Caco-2 (cell line): ENCODE measurements around the gene UBQLN4. TPM values are rescaled to one million over a fixed set of nuclear protein-coding genes. Genes with fewer than 3 reads are reported as not detected.

Source experiments
- Bru-seq: library from RNA; stranded (reverse); fragments of 400-500 nt; gene quantifications from one replicate; lab custom pipeline; 2021; lab: Mats Ljungman, UMichigan
- BruChase-seq, 2 experiments: library from RNA; stranded (reverse); fragments of 400-500 nt; gene quantifications; one replicate each; lab custom pipeline; 2021; lab: Mats Ljungman, UMichigan
- BruUV-seq: library from RNA; stranded (reverse); fragments of 400-500 nt; replicated peaks from 2 replicates; lab custom pipeline; 2021; lab: Mats Ljungman, UMichigan
- CTCF ChIA-PET: fragments of 300-600 bp; sonication (Branson Sonifier 250); formaldehyde crosslinking; loops from one replicate; lab custom pipeline; 2022; ENCODE audit warnings: antibody characterized with exemption; lab: Charles Lee
- POLR2A ChIA-PET: fragments of 300-600 bp; sonication (Branson Sonifier 250); formaldehyde crosslinking; loops from one replicate; lab custom pipeline; 2022; ENCODE audit warnings: antibody characterized with exemption; lab: Charles Lee
- DNase-seq, 2 experiments: peaks; one replicate each; pipeline versions ENCODE4 v3.0.0 to v3.0.0-alpha.2; 2020 to 2022
- H3K27me3 ChIP-seq: replicated peaks from 2 replicates; pipeline ENCODE4 v1.6.0; 2011; ENCODE audit warnings: low read length; ENCODE audit not compliant: control insufficient read depth, insufficient read depth
- H3K36me3 ChIP-seq: 2 replicates; pipeline ENCODE4 v1.5.1; 2011; ENCODE audit warnings: low read length; ENCODE audit not compliant: control insufficient read depth, insufficient read depth
- H3K4me1 ChIP-seq: fragments of 250-450 bp; sonication (Bioruptor Pico); 2 replicates; pipeline ENCODE4 v1.5.1; 2020; ENCODE audit warnings: mild to moderate bottlenecking
- H3K4me3 ChIP-seq: 2 replicates; pipeline ENCODE4 v1.5.1; 2011; ENCODE audit warnings: low read depth, mild to moderate bottlenecking, control low read depth, low read length
- H3K9me3 ChIP-seq: fragments of 250-450 bp; sonication (Bioruptor Pico); 2 replicates; pipeline ENCODE4 v1.5.1; 2020; ENCODE audit warnings: mild to moderate bottlenecking, moderate library complexity
- H3K27ac Mint-ChIP-seq: one replicate; pipeline ENCODE4 v1.8.0; 2022; ENCODE audit warnings: mixed read lengths; ENCODE audit not compliant: unreplicated experiment
- H3K27me3 Mint-ChIP-seq: one replicate; pipeline ENCODE4 v1.8.0; 2022; ENCODE audit warnings: mixed read lengths; ENCODE audit not compliant: insufficient read depth, unreplicated experiment
- H3K36me3 Mint-ChIP-seq: one replicate; pipeline ENCODE4 v1.8.0; 2022; ENCODE audit warnings: mild to moderate bottlenecking, mixed read lengths; ENCODE audit not compliant: insufficient read depth, unreplicated experiment
- H3K4me1 Mint-ChIP-seq: one replicate; pipeline ENCODE4 v1.8.0; 2022; ENCODE audit warnings: low read depth, mixed read lengths; ENCODE audit not compliant: unreplicated experiment
- H3K4me3 Mint-ChIP-seq: one replicate; pipeline ENCODE4 v1.8.0; 2022; ENCODE audit warnings: mild to moderate bottlenecking, moderate library complexity, mixed read lengths; ENCODE audit not compliant: unreplicated experiment
- H3K9me3 Mint-ChIP-seq: one replicate; pipeline ENCODE4 v1.8.0; 2022; ENCODE audit warnings: mixed read lengths; ENCODE audit not compliant: unreplicated experiment
- CTCF ChIP-seq, 2 experiments: fragments of 200-600 bp in 1 of 2; IDR thresholded peaks; 1 replicate in 1 of 2; 2 replicates in 1 of 2; pipeline versions ENCODE4 v1.5.1 to v1.8.0; 2011 to 2022; ENCODE audit warnings: antibody characterized with exemption in 1 of 2, control low read depth in 1 of 2, inconsistent platforms in 1 of 2, low read depth in 1 of 2, low read length in 1 of 2, mild to moderate bottlenecking in 1 of 2, moderate library complexity in 1 of 2; ENCODE audit not compliant: insufficient read depth in 1 of 2, severe bottlenecking in 1 of 2, unreplicated experiment in 1 of 2
- intact Hi-C: fragments of 100-400 bp; cut with micrococcal nuclease; formaldehyde crosslinking; loops from one replicate; pipeline ENCODE4 v1.10.0; 2022; ENCODE audit not compliant: unreplicated experiment
- long read RNA-seq: library from polyadenylated mRNA; stranded (forward); transcript quantifications from one replicate; pipeline ENCODE4 v2.0.0, GENCODE V29; 2022
- total RNA-seq: library from RNA; stranded (reverse); gene quantifications from 2 replicates; pipeline ENCODE4 v1.2.3, GENCODE V29; 2022

The UBQLN4 gene
- total RNA-seq (60.9 and 65.5 TPM in 2 replicates), Bru-seq, nascent RNA (percentile 68 among the genes with signal in this experiment), BruChase-seq, experiment 1, labeled RNA remaining after a 2-hour chase (percentile 79 among the genes with signal in this experiment), BruChase-seq, experiment 2, labeled RNA remaining after a 6-hour chase (percentile 92 among the genes with signal in this experiment)
- long read RNA-seq, transcript UBQLN4-201 (11 exons, 3,576 nt): major isoform, 79 of 114 reads
- long read RNA-seq, partial matches to known transcripts: 21 of 114 reads
- long read RNA-seq, other reads (novel, unspliced or antisense): 14 of 114 reads

- ChIA-PET POLR2A (interaction anchor here (0.6 to 1.0 kb wide), 2 partner anchors 13 to 159 kb away, joined by 3 to 4 read pairs; partner anchors contain the start of gene PMF1), CTCF (interaction anchor here (0.6 to 1.4 kb wide), 5 partner anchors 11 to 431 kb away, joined by 3 to 4 read pairs (median 3); no protein-coding TSS in a partner anchor)
- H3K36me3 Mint-ChIP-seq: peaks cover 44% of the 10 kb centered on the region
- peak; percentile 51 to 74 for TF ChIP-seq CTCF (IDR thresholded peaks at IDR 0.05; ENCODE audit: insufficient read depth in 1 of 2, low read depth in 1 of 2, low read length in 1 of 2, severe bottlenecking in 1 of 2, unreplicated experiment in 1 of 2)
- no peaks in the 10 kb centered on the region for H3K9me3 Mint-ChIP-seq
- H3K27me3 ChIP-seq: no peaks in the 10 kb centered on the region
- peak within 1 kb of the TSS; percentile 96 for H3K4me3 ChIP-seq
- H3K36me3 ChIP-seq: no peaks in the 10 kb centered on the region; the same call in 1 of the 2 replicates
- no peaks in the 10 kb centered on the region for H3K9me3 ChIP-seq
- peak; percentile 89 to 92 for DNase-seq
- H3K4me1 ChIP-seq: peaks cover 14% of the 10 kb centered on the region
- H3K27me3 Mint-ChIP-seq: no peaks in the 10 kb centered on the region
- no peaks in the 10 kb centered on the region for H3K4me1 Mint-ChIP-seq
- H3K27ac Mint-ChIP-seq: peak within 1 kb of the TSS; percentile 91
- BruUV-seq: TSS peak; percentile 39
- intact Hi-C loops: loop anchor here (1.0 to 2.0 kb wide), 4 partner anchors 33 to 119 kb away; partner anchors contain the start of gene KHDC4
- H3K4me3 Mint-ChIP-seq: peak within 1 kb of the TSS; percentile 98
These were observed at the start of gene UBQLN4 for GRCh38 chr1:156053768-156054499. Gene UBQLN4, minus strand, starts transcription at chr1:156053798. Its CDS starts 97 bp downstream, at chr1:156053701.

GRCh38 chr1:156102633-156103511 is 49.3 kb upstream of the UBQLN4 start:
- H3K36me3 ChIP-seq: no peaks in the 10 kb centered on the region
- no peaks in the 10 kb centered on the region for H3K27me3 ChIP-seq
- ChIA-PET CTCF (no interaction called here), POLR2A (no interaction called here)
- H3K4me3 ChIP-seq: no peak overlapping the region
- Mint-ChIP-seq H3K27me3 (no peaks in the 10 kb centered on the region), H3K4me3 (no peak overlapping the region), H3K4me1 (peaks cover 57% of the 10 kb centered on the region), H3K9me3 (no peaks in the 10 kb centered on the region), H3K36me3 (peaks cover 26% of the 10 kb centered on the region), H3K27ac (peak overlapping the region; percentile 86)
- intact Hi-C loops: no loop called here
- no peaks in the 10 kb centered on the region for H3K9me3 ChIP-seq
- BruUV-seq: no TSS peak
- no peak for TF ChIP-seq CTCF (IDR thresholded peaks at IDR 0.05; ENCODE audit: insufficient read depth in 1 of 2, low read depth in 1 of 2, low read length in 1 of 2, severe bottlenecking in 1 of 2, unreplicated experiment in 1 of 2)
- peaks cover 42% of the 10 kb centered on the region for H3K4me1 ChIP-seq
- no peak for DNase-seq
